Stomach (tissue), 9 donors: ENCODE results near the gene TRIOBP. TPM values are rescaled to one million over a fixed set of nuclear protein-coding genes. Genes with fewer than 3 reads are reported as not detected.

ENCODE experiments used
- DNase-seq, 2 donors: peaks; one replicate each; pipeline versions ENCODE4 v3.0.0 to v3.0.0-alpha.2; 2013 to 2019
- H3K27ac ChIP-seq, 5 donors: fragments of 200-600 bp in 4 of 5; sonication (generic) in 4 of 5; one replicate each; pipeline ENCODE4 v1.5.1; 2013 to 2019; ENCODE audit warnings: mild to moderate bottlenecking in 1 of 5, moderate library complexity in 1 of 5
- H3K27me3 ChIP-seq, 3 donors: fragments of 200-600 bp; sonication (generic); one replicate each; pipeline ENCODE4 v1.5.1; 2017 to 2019; ENCODE audit warnings: mixed run types in 1 of 3
- H3K36me3 ChIP-seq, 4 donors: fragments of 200-600 bp; sonication (generic); 1 replicate in 3 of 4; 2 replicates in 1 of 4; pipeline ENCODE4 v1.5.1; 2016 to 2019
- H3K4me1 ChIP-seq, 4 donors: fragments of 200-600 bp; sonication (generic); one replicate each; pipeline ENCODE4 v1.5.1; 2016 to 2019
- H3K4me3 ChIP-seq, 4 donors: fragments of 200-600 bp; sonication (generic) in 3 of 4; one replicate each; pipeline ENCODE4 v1.5.1; 2016 to 2019; ENCODE audit warnings: mild to moderate bottlenecking in 1 of 4
- H3K9me3 ChIP-seq, 4 donors: fragments of 200-600 bp; sonication (generic); one replicate each; pipeline ENCODE4 v1.5.1; 2016 to 2019
- EP300 ChIP-seq: sonication (generic); formaldehyde crosslinking; IDR thresholded peaks from one replicate; pipeline ENCODE4 v1.6.1; 2017; ENCODE audit warnings: antibody characterized with exemption
- POLR2A ChIP-seq, 4 donors: fragments of 450-650 bp; IDR thresholded peaks; one replicate each; pipeline ENCODE4 v1.6.1; 2016; ENCODE audit warnings: antibody characterized with exemption in 4 of 4, control low read depth in 2 of 4, mild to moderate bottlenecking in 1 of 4, moderate library complexity in 1 of 4
- POLR2AphosphoS5 ChIP-seq, 3 donors: sonication (generic); formaldehyde crosslinking; IDR thresholded peaks; one replicate each; pipeline ENCODE4 v1.6.1; 2016; ENCODE audit warnings: antibody characterized with exemption in 3 of 3
- WGBS, 5 donors: extraction: QIAGEN DNeasy Blood & Tissue Kit in 3 of 5; methylation state at CpG; one replicate each; pipeline versions ENCODE4 v1.1.5 to v1.1.7; 2013 to 2018; 5-methylcytosine and 5-hydroxymethylcytosine counted together
- intact Hi-C: fragments of 100-400 bp; cut with DNase I; formaldehyde crosslinking; loops from one replicate; pipeline ENCODE4 v1.15.1; 2023; ENCODE audit warnings: low total_unique reads
- polyA plus RNA-seq, 3 donors: library from polyadenylated mRNA; stranded (reverse); fragments of 200-250 nt; gene quantifications; one replicate each; pipeline ENCODE4 v1.2.3, GENCODE V29; 2013
- total RNA-seq, 5 donors: library from RNA; depleted of rRNA; stranded (reverse); fragments of >200 nt; gene quantifications; one replicate each; pipeline versions ENCODE4 v1.1.0 to v1.2.3, GENCODE V29; 2014 to 2016
- TF ChIP-seq, protein P1 (sequence below), 7 experiments: fragments of 450-650 bp in 4 of 7; fragments of 200-600 bp in 3 of 7; sonication (generic) in 3 of 7; IDR thresholded peaks; one replicate each; pipeline ENCODE4 v1.5.1; 2016 to 2019; ENCODE audit warnings: antibody characterized with exemption in 7 of 7, control low read depth in 2 of 7, mild to moderate bottlenecking in 1 of 7
- donor health status: healthy with polysubstance abuse.
- donor health status: Bipolar disorder and iron deficiency.
- donor health status: healthy.

Gene TRIOBP
- total and polyA plus RNA-seq, 8 donors: 30.6 to 355 (median 86.1) TPM

DNA sequence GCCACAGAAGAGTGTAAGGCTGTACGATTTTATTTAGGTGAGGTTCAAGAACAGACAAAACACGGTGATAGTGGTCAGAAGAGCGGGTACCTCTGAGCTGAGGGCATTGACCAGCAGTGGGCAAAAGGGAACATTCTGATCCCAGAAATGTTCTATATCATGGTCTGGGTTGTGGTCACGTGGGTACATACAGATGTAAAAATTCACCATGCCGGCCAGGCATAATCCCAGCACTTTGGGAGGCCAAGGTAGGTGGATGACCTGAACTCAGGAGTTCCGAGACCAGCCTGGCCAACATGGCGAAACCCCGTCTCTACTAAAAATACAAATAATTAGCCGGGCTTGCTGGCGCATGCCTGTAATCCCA is 79.8 kb downstream of the TRIOBP start:
- DNase-seq: no peak
- H3K9me3 ChIP-seq: no peaks in the 10 kb centered on the region
- no peaks in the 10 kb centered on the region for H3K27me3 ChIP-seq
- no peak for TF ChIP-seq POLR2AphosphoS5 (IDR thresholded peaks at IDR 0.05)
- no peak for TF ChIP-seq EP300
- TF ChIP-seq, protein P1, sequence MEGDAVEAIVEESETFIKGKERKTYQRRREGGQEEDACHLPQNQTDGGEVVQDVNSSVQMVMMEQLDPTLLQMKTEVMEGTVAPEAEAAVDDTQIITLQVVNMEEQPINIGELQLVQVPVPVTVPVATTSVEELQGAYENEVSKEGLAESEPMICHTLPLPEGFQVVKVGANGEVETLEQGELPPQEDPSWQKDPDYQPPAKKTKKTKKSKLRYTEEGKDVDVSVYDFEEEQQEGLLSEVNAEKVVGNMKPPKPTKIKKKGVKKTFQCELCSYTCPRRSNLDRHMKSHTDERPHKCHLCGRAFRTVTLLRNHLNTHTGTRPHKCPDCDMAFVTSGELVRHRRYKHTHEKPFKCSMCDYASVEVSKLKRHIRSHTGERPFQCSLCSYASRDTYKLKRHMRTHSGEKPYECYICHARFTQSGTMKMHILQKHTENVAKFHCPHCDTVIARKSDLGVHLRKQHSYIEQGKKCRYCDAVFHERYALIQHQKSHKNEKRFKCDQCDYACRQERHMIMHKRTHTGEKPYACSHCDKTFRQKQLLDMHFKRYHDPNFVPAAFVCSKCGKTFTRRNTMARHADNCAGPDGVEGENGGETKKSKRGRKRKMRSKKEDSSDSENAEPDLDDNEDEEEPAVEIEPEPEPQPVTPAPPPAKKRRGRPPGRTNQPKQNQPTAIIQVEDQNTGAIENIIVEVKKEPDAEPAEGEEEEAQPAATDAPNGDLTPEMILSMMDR (IDR thresholded peaks at IDR 0.05): no peak
- no peak for TF ChIP-seq POLR2A (IDR thresholded peaks at IDR 0.05)
- peaks cover 10 to 20% (median 15%) of the 10 kb centered on the region in 4 donors for H3K4me1 ChIP-seq
- H3K36me3 ChIP-seq: peaks cover 25 to 39% (median 37%) of the 10 kb centered on the region in 4 donors
- H3K4me3 ChIP-seq: no peak overlapping the region
- peak overlapping the region; percentile 2 to 75 (median 70) for H3K27ac ChIP-seq
- 69 to 81% (median 74%) methylated on average over 10 of the region's 10 CpGs for WGBS, 5 donors
- intact Hi-C loops: no loop called here

DNA sequence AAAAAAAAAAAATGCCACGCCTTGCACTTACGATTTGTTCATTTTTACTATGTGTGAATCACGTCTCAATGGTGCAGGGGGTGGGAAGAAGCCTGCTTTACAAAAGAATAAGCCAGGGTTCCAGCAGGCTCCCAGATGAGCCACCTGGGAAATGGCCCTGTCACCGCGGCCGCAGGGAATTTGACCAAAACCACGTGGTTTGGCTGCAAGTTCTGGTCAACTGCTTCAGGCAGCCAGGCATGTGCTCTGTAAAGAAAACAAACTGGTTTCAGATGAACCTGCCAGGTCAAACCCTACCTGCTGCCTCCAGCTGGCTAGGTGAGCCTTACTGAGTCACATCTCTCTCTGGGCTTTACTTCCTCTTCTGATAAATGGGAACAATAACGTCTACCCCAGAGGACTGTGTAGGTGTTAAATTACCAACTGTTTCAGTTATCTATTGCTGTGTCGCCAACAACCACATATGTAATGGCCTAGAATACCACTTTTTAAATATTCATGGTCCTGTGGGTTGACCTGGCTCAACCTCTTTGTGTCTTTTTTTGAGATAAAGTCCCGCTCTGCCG is 80.4 kb downstream of the TRIOBP start:
- Histone ChIP-seq H3K9me3 (no peaks in the 10 kb centered on the region), H3K27ac (peak overlapping the region; percentile 2 to 75 (median 70)), H3K36me3 (peaks cover 19 to 33% (median 31%) of the 10 kb centered on the region in 4 donors), H3K27me3 (no peaks in the 10 kb centered on the region), H3K4me1 (peaks cover 10 to 20% (median 15%) of the 10 kb centered on the region in 4 donors), H3K4me3 (no peak overlapping the region)
- no peak for TF ChIP-seq EP300
- TF ChIP-seq POLR2AphosphoS5 (IDR thresholded peaks at IDR 0.05): peak in 2 of 3 donors; percentile 26 to 64
- DNase-seq: peak; percentile 84 to 85
- intact Hi-C loops: no loop called here
- WGBS, 5 donors: 16 to 33% (median 22%) methylated on average over 11 of the region's 11 CpGs

DNA sequence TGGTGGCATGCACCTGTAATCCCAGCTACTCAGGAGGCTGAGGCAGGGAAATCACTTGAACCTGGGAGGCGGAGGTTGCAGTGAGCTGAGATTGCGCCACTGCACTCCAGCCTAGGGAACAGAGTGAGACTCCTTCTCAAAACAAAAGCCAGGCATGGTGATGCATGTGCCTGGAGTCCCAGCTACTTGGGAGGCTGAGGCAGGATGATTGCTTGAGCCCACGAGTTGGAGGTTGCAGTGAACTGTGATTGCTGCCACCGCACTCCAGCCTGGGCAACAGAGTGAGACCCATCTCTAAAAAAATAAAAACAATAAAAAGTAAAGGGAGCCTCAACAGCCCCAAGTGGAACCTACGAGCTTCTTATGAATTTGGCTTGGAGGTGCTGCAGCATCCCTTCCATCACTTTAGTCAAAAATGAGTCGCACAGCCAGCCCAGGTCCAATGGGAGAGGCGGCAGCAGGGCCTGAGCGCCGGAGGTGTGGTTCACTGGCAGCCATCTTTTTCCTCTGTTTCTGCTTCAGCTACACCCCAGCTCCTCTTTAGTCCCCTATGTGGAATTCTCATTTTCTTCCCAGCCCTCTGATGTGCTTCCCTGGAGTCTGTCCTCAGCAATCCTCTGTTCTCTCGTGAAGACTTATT is 81.6 kb downstream of the TRIOBP start:
- H3K27ac ChIP-seq: peak overlapping the region in 1 of 5 donors; percentile 70
- intact Hi-C loops: no loop called here
- no peak for DNase-seq
- peaks cover 12 to 20% (median 18%) of the 10 kb centered on the region in 4 donors for H3K36me3 ChIP-seq
- H3K4me1 ChIP-seq: peaks cover 10 to 20% (median 17%) of the 10 kb centered on the region in 4 donors
- no peaks in the 10 kb centered on the region for H3K27me3 ChIP-seq
- H3K4me3 ChIP-seq: no peak overlapping the region
- 85 to 89% (median 86%) methylated on average over 10 of the region's 10 CpGs for WGBS, 5 donors
- TF ChIP-seq POLR2AphosphoS5 (IDR thresholded peaks at IDR 0.05) (no peak), EP300 (no peak), POLR2A (IDR thresholded peaks at IDR 0.05) (no peak)
- TF ChIP-seq, protein P1 (IDR thresholded peaks at IDR 0.05): no peak
- no peaks in the 10 kb centered on the region for H3K9me3 ChIP-seq

DNA sequence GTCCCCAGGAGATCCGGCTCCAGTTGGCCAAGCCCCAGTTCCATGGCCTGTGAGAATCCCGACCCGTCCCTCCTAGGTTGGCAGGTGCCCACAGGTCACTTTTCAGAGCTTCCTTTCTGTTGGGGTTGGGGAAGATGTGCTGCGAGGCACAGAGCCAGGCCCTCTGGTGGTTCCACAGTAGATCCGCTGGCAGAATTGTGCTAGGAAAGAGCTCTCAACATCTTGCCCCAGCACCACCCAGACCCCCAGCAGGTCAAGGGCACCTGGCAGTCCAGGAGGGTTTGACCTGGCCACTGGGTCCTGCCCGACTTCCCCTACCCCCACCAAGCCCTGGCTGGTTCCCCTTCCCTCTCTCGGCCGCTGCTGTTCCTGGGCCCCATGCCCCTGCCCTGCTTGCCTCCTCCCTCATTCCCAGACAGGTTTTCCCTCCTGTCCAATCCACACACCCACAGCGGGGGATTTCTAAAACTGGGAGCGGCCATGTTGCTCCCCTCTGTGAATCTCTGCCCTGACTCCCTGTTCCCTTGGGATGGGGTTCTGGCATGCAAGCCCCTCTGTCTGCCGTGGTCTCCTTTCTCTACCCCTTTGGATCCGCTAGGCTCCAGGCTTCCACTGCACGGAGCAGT is 84.7 kb downstream of the TRIOBP start:
- H3K36me3 ChIP-seq: no peaks in the 10 kb centered on the region
- no peak overlapping the region for H3K4me3 ChIP-seq
- no peaks in the 10 kb centered on the region for H3K27me3 ChIP-seq
- no peaks in the 10 kb centered on the region for H3K9me3 ChIP-seq
- TF ChIP-seq EP300: no peak
- TF ChIP-seq, protein P1 (IDR thresholded peaks at IDR 0.05): no peak
- no peak for TF ChIP-seq POLR2AphosphoS5 (IDR thresholded peaks at IDR 0.05)
- TF ChIP-seq POLR2A (IDR thresholded peaks at IDR 0.05): no peak
- peak in 1 of 2 donors; percentile 49 for DNase-seq
- 57 to 62% (median 59%) methylated on average over 11 to 13 of the region's 13 CpGs for WGBS, 5 donors
- H3K27ac ChIP-seq: no peak overlapping the region
- H3K4me1 ChIP-seq: peaks cover 15 to 35% (median 31%) of the 10 kb centered on the region in 4 donors
- intact Hi-C loops: no loop called here
